Measurements from ENCODE around the gene FAM234A.
"Not testable (repeated sequence)": the region's sequence is repeated elsewhere in the genome, so short reads cannot be mapped to it uniquely, and the experiment has no call there.

FAM234A gene

GRCh38 chr16:262121-262745, 27.6 kb downstream of the FAM234A start:
- TF ChIP-seq, protein P1, sequence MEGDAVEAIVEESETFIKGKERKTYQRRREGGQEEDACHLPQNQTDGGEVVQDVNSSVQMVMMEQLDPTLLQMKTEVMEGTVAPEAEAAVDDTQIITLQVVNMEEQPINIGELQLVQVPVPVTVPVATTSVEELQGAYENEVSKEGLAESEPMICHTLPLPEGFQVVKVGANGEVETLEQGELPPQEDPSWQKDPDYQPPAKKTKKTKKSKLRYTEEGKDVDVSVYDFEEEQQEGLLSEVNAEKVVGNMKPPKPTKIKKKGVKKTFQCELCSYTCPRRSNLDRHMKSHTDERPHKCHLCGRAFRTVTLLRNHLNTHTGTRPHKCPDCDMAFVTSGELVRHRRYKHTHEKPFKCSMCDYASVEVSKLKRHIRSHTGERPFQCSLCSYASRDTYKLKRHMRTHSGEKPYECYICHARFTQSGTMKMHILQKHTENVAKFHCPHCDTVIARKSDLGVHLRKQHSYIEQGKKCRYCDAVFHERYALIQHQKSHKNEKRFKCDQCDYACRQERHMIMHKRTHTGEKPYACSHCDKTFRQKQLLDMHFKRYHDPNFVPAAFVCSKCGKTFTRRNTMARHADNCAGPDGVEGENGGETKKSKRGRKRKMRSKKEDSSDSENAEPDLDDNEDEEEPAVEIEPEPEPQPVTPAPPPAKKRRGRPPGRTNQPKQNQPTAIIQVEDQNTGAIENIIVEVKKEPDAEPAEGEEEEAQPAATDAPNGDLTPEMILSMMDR (conservative IDR thresholded peaks at IDR 0.05) = no peak
- H3K27ac ChIP-seq = no peak overlapping the region

GRCh38 chr16:263182-263774, 28.7 kb downstream of the FAM234A start:
- no peak overlapping the region for H3K27ac ChIP-seq
- TF ChIP-seq, protein P1 (conservative IDR thresholded peaks at IDR 0.05) = no peak

- TF ChIP-seq, protein P1 (conservative IDR thresholded peaks at IDR 0.05) = no peak
- H3K27ac ChIP-seq = no peak overlapping the region
These were observed 29.3 kb downstream of the FAM234A start for GRCh38 chr16:263944-264343.

DNA sequence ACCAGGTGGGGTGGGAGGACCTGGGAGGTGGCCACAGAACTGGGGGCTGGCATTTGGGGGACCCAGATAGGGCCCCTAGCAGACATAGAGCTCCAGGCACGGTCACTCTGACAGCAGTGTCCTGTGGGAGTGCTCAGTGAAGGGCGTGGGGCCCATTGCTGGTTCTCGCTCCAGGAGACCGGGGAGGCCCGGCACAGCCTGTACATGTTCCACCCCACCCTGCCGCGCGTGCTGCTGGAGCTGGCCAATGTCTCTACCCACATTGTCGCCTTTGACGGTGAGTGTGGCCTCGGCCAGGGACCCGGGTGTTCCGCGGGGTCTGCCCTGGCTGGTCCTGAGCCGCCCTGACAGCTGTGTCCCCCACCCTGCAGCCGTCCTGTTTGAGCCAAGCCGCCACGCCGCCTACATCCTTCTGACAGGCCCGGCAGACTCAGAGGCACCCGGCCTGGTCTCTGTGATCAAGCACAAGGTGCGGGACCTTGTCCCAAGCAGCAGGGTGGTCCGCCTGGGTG, 29.9 kb downstream of the FAM234A start:
- no peak overlapping the region for H3K27ac ChIP-seq
- TF ChIP-seq, protein P1 (conservative IDR thresholded peaks at IDR 0.05) = no peak

DNA sequence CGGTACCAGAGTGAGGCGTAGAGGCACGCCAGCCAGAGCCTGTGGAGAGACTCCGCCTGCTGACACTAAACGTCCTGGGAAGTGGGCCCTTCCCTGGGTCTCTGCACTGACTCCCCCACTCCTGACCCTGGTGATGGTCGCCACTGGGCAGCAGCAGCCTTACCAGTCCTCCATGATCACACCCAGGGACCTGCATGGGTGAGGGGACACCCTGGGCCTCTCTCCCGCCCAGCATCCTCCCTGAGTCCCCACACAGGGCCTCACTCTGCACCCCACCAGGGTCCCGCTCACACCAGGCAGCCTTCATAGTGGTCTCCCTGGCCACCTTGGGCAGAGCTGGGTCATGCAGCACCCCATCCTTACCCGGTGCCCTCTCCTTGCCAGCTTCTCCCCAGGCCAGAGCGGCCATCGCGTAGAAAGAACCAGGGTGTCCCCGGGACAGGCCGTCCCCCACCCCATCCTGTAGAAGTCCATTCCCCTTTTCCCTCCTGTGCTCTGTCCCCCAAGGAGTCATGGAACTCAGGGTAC, 30.4 kb downstream of the FAM234A start:
- no peak overlapping the region for H3K27ac ChIP-seq
- TF ChIP-seq, protein P1 (conservative IDR thresholded peaks at IDR 0.05) = no peak

DNA sequence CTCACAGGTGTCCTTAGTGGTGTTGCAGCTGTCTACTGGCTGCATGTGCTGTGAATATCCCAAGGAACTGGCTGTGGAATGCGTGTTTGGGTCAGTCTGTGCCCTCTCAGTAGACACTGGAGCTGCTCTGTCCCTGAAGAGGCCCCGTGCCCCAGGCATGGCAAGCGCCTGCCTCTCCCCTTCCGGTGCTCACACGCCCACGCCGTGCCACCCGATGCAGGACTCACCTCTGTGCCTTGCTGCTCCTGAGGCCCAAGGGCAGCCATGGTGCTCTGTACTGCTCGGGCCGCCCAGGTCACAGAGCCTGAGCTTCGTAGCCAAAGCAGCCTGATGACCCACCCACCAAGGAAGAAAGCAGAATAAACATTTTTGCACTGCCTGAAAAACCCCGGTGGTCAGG, 31.1 kb downstream of the FAM234A start:
- H3K27ac ChIP-seq = no peak overlapping the region
- TF ChIP-seq, protein P1 (conservative IDR thresholded peaks at IDR 0.05) = no peak

DNA sequence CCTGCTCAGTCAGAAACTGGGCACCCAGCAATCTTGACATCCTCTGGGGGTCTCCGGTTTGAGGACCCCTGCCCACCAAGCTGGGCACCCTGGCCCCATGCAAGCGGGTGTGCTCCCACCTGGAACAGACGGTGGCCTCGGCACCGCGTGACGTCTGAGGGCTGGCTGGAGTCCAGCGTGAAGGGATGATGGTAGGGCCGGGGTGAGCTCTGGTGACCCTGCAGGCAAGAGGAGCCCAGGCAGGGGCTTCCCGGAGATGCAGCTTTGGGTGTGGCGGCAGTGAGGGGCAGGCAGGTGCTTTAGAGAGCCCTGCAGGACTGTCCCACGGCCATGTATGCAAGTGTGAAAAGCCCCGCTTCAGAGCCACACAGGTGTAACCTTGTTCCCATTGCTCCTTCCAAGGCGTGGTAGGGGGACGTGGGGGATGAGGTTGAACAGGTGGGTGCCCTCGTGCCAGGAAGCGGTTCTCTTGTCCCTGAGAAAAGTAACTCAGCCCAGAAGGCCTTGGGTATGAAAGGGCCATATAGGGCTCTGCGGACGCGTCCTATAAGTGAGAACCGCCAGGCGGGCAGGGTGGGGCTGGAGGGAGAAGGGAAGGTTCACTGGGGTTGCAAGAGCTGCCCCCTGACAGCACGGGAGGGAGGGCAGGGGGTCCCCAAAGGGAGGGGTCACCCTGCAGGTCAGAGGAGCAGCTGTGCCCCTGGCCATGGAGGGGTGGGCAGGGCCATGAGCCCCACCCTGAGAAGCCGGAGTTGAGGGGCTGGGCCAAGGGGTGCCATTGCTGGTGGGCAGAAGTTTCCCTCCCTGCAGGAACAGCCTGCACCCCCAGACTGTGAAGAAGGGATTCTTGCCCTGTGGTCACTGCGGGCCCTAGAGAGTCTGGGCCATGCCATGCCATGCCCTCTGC, 31.9 kb downstream of the FAM234A start:
- TF ChIP-seq, protein P1 (conservative IDR thresholded peaks at IDR 0.05) = no peak
- H3K27ac ChIP-seq = no peak overlapping the region

- H3K27ac ChIP-seq = not testable (repeated sequence)
These were observed 32.9 kb downstream of the FAM234A start for GRCh38 chr16:267562-267961.

Measured in VCaP (cell line).